HepG2 (cell line): Measurements from ENCODE around the gene COPS3. TPM values are rescaled to one million over a fixed set of nuclear protein-coding genes. Genes with fewer than 3 reads are reported as not detected.

Experiments used
- CAMTA2 ChIP-seq: sonication (generic); formaldehyde crosslinking; IDR thresholded peaks from 2 replicates; pipeline ENCODE4 v1.4.0; 2020; ENCODE audit warnings: mild to moderate bottlenecking, missing genetic modification reagents, borderline replicate concordance
- CENPX ChIP-seq: sonication (generic); formaldehyde crosslinking; IDR thresholded peaks from 2 replicates; pipeline ENCODE4 v1.9.0; 2021; ENCODE audit warnings: mild to moderate bottlenecking, missing genetic modification reagents, moderate library complexity
- GTF2F1 ChIP-seq: fragments of 150-350 bp; IDR thresholded peaks from 2 replicates; pipeline ENCODE4 v1.6.1; 2014; ENCODE audit warnings: low read length
- HNRNPK ChIP-seq: fragments of 200-400 bp; formaldehyde crosslinking; IDR thresholded peaks from 2 replicates; pipeline ENCODE4 v1.6.1; 2018; ENCODE audit warnings: low read length, low read depth, moderate library complexity, mild to moderate bottlenecking; ENCODE audit not compliant: poor library complexity, severe bottlenecking
- HOXA9 ChIP-seq: sonication (generic); formaldehyde crosslinking; IDR thresholded peaks from 2 replicates; pipeline ENCODE4 v1.8.1; 2022; ENCODE audit warnings: missing genetic modification reagents, mild to moderate bottlenecking, moderate library complexity, borderline replicate concordance
- KDM5A ChIP-seq: fragments of 200-600 bp; sonication (generic); IDR thresholded peaks from 2 replicates; pipeline ENCODE4 v1.7.0; 2018; ENCODE audit warnings: antibody characterized with exemption, mild to moderate bottlenecking, low read length, borderline replicate concordance
- KLF11 ChIP-seq: IDR thresholded peaks from 2 replicates; pipeline ENCODE4 v1.6.1; 2016; ENCODE audit warnings: missing compliant biosample characterization
- MTF1 ChIP-seq: sonication (generic); formaldehyde crosslinking; IDR thresholded peaks from 2 replicates; pipeline ENCODE4 v1.5.0; 2020; ENCODE audit warnings: missing genetic modification reagents
- NFYB ChIP-seq: sonication (generic); formaldehyde crosslinking; IDR thresholded peaks from 2 replicates; pipeline ENCODE4 v1.4.0; 2020; ENCODE audit warnings: missing genetic modification reagents
- NFYC ChIP-seq: IDR thresholded peaks from 2 replicates; pipeline ENCODE4 v1.6.1; 2016; ENCODE audit warnings: missing genetic modification reagents, missing compliant biosample characterization
- NR2F1 ChIP-seq, 2 experiments: fragments of 450-650 bp in 1 of 2; formaldehyde crosslinking in 1 of 2; IDR thresholded peaks; 2 replicates each; pipeline versions ENCODE4 v1.5.0 to v1.6.1; 2016 to 2020; ENCODE audit warnings: mild to moderate bottlenecking in 1 of 2, missing compliant biosample characterization in 1 of 2, missing genetic modification reagents in 1 of 2, moderate library complexity in 1 of 2
- SCMH1 ChIP-seq: sonication (generic); formaldehyde crosslinking; IDR thresholded peaks from 2 replicates; pipeline ENCODE4 v1.9.0; 2021; ENCODE audit warnings: missing genetic modification reagents, mild to moderate bottlenecking, borderline replicate concordance
- SP5 ChIP-seq: IDR thresholded peaks from 2 replicates; pipeline ENCODE4 v1.6.1; 2016; ENCODE audit warnings: low read depth, borderline replicate concordance
- TARDBP ChIP-seq: sonication (generic); formaldehyde crosslinking; IDR thresholded peaks from 2 replicates; pipeline ENCODE4 v1.8.0; 2022; ENCODE audit warnings: mild to moderate bottlenecking, missing genetic modification reagents
- ZBTB20 ChIP-seq: sonication (generic); formaldehyde crosslinking; IDR thresholded peaks from 2 replicates; pipeline ENCODE4 v1.8.1; 2023; ENCODE audit warnings: missing genetic modification reagents, low read depth, mild to moderate bottlenecking, borderline replicate concordance
- ZFX ChIP-seq: sonication (generic); formaldehyde crosslinking; IDR thresholded peaks from 2 replicates; pipeline ENCODE4 v1.4.0; 2020; ENCODE audit warnings: mild to moderate bottlenecking, low read depth, missing genetic modification reagents, moderate library complexity
- ZNF124 ChIP-seq: sonication (generic); formaldehyde crosslinking; IDR thresholded peaks from 2 replicates; pipeline ENCODE4 v1.4.0; 2020; ENCODE audit warnings: missing genetic modification reagents
- ZNF337 ChIP-seq: sonication (generic); formaldehyde crosslinking; IDR thresholded peaks from 2 replicates; pipeline ENCODE4 v1.5.1; 2020; ENCODE audit warnings: missing genetic modification reagents, low read depth, mild to moderate bottlenecking, borderline replicate concordance
- ZNF432 ChIP-seq: sonication (generic); formaldehyde crosslinking; IDR thresholded peaks from 2 replicates; pipeline ENCODE4 v1.5.0; 2020; ENCODE audit warnings: missing genetic modification reagents, mild to moderate bottlenecking, borderline replicate concordance
- ZNF678 ChIP-seq: sonication (generic); formaldehyde crosslinking; IDR thresholded peaks from 2 replicates; pipeline ENCODE4 v1.4.0; 2020; ENCODE audit warnings: mild to moderate bottlenecking, missing genetic modification reagents
- ZNF879 ChIP-seq: sonication (generic); formaldehyde crosslinking; IDR thresholded peaks from 2 replicates; pipeline ENCODE4 v1.8.1; 2023; ENCODE audit warnings: missing genetic modification reagents
- polyA plus RNA-seq, 8 experiments: library from polyadenylated mRNA; depleted of rRNA in 3 of 8; stranded (reverse) in 7 of 8; unstranded in 1 of 8; fragments of >200 nt; fragmentation: Illumina TruSeq in 4 of 8; extraction: Trizol in 4 of 8; gene quantifications; 2 replicates each; pipeline versions ENCODE4 v1.2.1 to v1.2.3, GENCODE V29; 2011 to 2016; ENCODE audit warnings: low read depth in 4 of 8, missing spikeins in 1 of 8, mixed read lengths in 1 of 8; ENCODE audit not compliant: insufficient read depth in 1 of 8
- total RNA-seq, 5 experiments: library from RNA; depleted of rRNA; stranded (reverse); fragments of >200 nt; fragmentation: Illumina TruSeq; extraction: Trizol; gene quantifications; 2 replicates each; pipeline ENCODE4 v1.2.3, GENCODE V29; 2016; ENCODE audit warnings: low read depth in 1 of 5
- TF ChIP-seq, protein P1 (sequence below): sonication (generic); formaldehyde crosslinking; IDR thresholded peaks from 2 replicates; pipeline ENCODE4 v1.4.0; 2020; ENCODE audit warnings: missing genetic modification reagents
- TF ChIP-seq, protein P2 (sequence below): fragments of 450-650 bp; IDR thresholded peaks from 2 replicates; pipeline ENCODE4 v1.6.1; 2016
- TF ChIP-seq, protein P3 (sequence below): sonication (generic); formaldehyde crosslinking; IDR thresholded peaks from 2 replicates; pipeline ENCODE4 v1.8.0; 2022; ENCODE audit warnings: mild to moderate bottlenecking, missing genetic modification reagents, moderate library complexity
- TF ChIP-seq, protein P4 (sequence below): sonication (generic); IDR thresholded peaks from 2 replicates; pipeline ENCODE4 v1.6.1; 2016; ENCODE audit warnings: low read depth, borderline replicate concordance

The COPS3 gene
- total and polyA plus RNA-seq, 2 of the 13 experiments (the other 11 are each of a cell fraction or from before 2014, with no cell fraction given): 46.3 to 103 TPM

DNA sequence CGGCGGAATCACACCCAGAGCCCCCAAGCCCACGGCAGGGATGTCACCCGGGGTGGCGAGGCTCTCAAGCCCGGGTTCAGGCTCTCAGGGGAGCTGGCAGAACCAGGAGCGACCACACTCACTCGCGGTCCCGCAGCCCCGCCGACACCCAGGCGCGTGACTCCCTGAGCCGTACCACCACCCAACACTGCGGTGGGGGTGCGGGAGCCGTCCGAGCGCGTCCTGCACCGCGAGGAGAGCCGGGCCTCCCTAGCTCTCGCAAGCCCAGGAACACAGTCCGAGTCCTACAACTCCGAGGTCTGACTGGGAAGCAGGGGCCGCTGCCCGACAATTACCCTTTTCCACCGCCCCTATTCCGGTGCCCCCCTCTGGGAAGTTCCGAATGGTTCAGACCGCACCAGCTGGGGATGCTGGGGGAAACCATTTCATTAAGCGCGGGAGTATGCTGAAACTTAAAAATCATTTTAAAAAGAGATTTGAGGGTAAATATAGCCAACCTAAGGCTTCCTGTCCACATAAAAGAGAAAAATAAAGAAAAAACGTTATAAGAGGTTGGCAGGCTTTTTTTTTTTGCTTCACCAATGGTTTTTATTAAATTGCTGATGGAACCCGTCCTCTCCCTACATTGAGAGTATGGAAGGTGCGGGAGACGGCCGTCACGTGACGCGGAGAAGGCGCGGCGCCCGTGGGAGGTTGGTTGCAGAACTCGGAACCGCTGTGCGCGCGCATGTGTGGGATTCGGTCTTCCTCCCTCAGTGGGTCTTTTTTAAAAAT is 43.8 kb downstream of the COPS3 start, which contains the start of gene FLCN (continued):
- no peak; the same call in 1 of the 2 replicates for TF ChIP-seq KDM5A
- TF ChIP-seq SP5 (CRISPR knock-in tag): no peak
- no peak for TF ChIP-seq MTF1 (CRISPR knock-in tag)
- TF ChIP-seq ZNF432 (CRISPR knock-in tag): no peak
- no peak for TF ChIP-seq CENPX
- 0 out of 2 replicates have a peak, but pooled peaks have one; percentile 8 for TF ChIP-seq GTF2F1
- TF ChIP-seq ZBTB20 (CRISPR knock-in tag): peak; percentile 44; the same call in 1 of the 2 replicates
- TF ChIP-seq KLF11 (CRISPR knock-in tag): 0 out of 2 replicates have a peak, but pooled peaks have one; percentile 70
- peak; percentile 36 for TF ChIP-seq HNRNPK
- no peak for TF ChIP-seq HOXA9 (CRISPR knock-in tag)
- TF ChIP-seq, protein P1, sequence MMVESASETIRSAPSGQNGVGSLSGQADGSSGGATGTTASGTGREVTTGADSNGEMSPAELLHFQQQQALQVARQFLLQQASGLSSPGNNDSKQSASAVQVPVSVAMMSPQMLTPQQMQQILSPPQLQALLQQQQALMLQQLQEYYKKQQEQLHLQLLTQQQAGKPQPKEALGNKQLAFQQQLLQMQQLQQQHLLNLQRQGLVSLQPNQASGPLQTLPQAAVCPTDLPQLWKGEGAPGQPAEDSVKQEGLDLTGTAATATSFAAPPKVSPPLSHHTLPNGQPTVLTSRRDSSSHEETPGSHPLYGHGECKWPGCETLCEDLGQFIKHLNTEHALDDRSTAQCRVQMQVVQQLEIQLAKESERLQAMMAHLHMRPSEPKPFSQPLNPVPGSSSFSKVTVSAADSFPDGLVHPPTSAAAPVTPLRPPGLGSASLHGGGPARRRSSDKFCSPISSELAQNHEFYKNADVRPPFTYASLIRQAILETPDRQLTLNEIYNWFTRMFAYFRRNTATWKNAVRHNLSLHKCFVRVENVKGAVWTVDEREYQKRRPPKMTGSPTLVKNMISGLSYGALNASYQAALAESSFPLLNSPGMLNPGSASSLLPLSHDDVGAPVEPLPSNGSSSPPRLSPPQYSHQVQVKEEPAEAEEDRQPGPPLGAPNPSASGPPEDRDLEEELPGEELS: peak; percentile 47
- no peak; the same call in 1 of the 2 replicates for TF ChIP-seq ZFX (CRISPR knock-in tag)
- TF ChIP-seq, protein P2, sequence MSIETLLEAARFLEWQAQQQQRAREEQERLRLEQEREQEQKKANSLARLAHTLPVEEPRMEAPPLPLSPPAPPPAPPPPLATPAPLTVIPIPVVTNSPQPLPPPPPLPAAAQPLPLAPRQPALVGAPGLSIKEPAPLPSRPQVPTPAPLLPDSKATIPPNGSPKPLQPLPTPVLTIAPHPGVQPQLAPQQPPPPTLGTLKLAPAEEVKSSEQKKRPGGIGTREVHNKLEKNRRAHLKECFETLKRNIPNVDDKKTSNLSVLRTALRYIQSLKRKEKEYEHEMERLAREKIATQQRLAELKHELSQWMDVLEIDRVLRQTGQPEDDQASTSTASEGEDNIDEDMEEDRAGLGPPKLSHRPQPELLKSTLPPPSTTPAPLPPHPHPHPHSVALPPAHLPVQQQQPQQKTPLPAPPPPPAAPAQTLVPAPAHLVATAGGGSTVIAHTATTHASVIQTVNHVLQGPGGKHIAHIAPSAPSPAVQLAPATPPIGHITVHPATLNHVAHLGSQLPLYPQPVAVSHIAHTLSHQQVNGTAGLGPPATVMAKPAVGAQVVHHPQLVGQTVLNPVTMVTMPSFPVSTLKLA: no peak
- TF ChIP-seq ZNF337 (CRISPR knock-in tag): no peak
- no peak for TF ChIP-seq NFYB (CRISPR knock-in tag)
- no peak for TF ChIP-seq ZNF879 (CRISPR knock-in tag)
- no peak for TF ChIP-seq SCMH1 (CRISPR knock-in tag)
- TF ChIP-seq ZNF124: no peak
- TF ChIP-seq ZNF678 (CRISPR knock-in tag): 0 out of 2 replicates have a peak, but pooled peaks have one; percentile 11
- TF ChIP-seq, protein P3, sequence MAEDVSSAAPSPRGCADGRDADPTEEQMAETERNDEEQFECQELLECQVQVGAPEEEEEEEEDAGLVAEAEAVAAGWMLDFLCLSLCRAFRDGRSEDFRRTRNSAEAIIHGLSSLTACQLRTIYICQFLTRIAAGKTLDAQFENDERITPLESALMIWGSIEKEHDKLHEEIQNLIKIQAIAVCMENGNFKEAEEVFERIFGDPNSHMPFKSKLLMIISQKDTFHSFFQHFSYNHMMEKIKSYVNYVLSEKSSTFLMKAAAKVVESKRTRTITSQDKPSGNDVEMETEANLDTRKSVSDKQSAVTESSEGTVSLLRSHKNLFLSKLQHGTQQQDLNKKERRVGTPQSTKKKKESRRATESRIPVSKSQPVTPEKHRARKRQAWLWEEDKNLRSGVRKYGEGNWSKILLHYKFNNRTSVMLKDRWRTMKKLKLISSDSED (CRISPR knock-in tag): no peak
- TF ChIP-seq NR2F1 (CRISPR knock-in tag; IDR thresholded peaks at IDR 0.05): no peak
- TF ChIP-seq, protein P4, sequence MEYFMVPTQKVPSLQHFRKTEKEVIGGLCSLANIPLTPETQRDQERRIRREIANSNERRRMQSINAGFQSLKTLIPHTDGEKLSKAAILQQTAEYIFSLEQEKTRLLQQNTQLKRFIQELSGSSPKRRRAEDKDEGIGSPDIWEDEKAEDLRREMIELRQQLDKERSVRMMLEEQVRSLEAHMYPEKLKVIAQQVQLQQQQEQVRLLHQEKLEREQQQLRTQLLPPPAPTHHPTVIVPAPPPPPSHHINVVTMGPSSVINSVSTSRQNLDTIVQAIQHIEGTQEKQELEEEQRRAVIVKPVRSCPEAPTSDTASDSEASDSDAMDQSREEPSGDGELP: peak; percentile 98
- TF ChIP-seq TARDBP (CRISPR knock-in tag): peak; percentile 51
- peak; percentile 8; the same call in 1 of the 2 replicates for TF ChIP-seq NFYC
- no peak for TF ChIP-seq CAMTA2
